HCT116 (cell line): Measurements from ENCODE around the gene PIGN. TPM values are rescaled to one million over a fixed set of nuclear protein-coding genes. Genes with fewer than 3 reads are reported as not detected.

ENCODE experiments used
- ATAC-seq: fragments of 200-7000 bp; cut with Tn5 transposase; 2 replicates; pipeline ENCODE4 v1.9.1; 2020; ENCODE audit warnings: mild to moderate bottlenecking, moderate library complexity
- BruUV-seq: library from RNA; stranded (reverse); fragments of 400-500 nt; replicated peaks from 2 replicates; lab custom pipeline; 2021; lab: Mats Ljungman, UMichigan
- CTCF ChIA-PET: fragments of 300-600 bp; sonication (Branson Sonifier 250); formaldehyde crosslinking; loops from one replicate; lab custom pipeline; 2021; ENCODE audit warnings: antibody characterized with exemption; lab: Charles Lee
- POLR2A ChIA-PET: fragments of 300-600, 350-600 bp; sonication (Branson Sonifier 250); formaldehyde crosslinking; loops from one replicate; lab custom pipeline; 2021; ENCODE audit warnings: antibody characterized with exemption; lab: Charles Lee
- RAD21 ChIA-PET, 2 experiments: fragments of 300-600 bp; sonication (Branson Sonifier 250); formaldehyde crosslinking; loops; one replicate each; lab custom pipeline; 2023; ENCODE audit warnings: low total read pairs in 2 of 2; ENCODE audit not compliant: uncharacterized antibody in 2 of 2, unreplicated experiment in 2 of 2, low non-redundant PET in 1 of 2; lab: Charles Lee
- DNase-seq: peaks from one replicate; pipeline ENCODE4 v3.0.0-alpha.2; 2010; ENCODE audit warnings: low read depth, low spot score
- H2AFZ ChIP-seq: fragments of 200-600 bp; shearing (Covaris generic), sonication (generic); 2 replicates; pipeline ENCODE4 v1.6.1; 2017; ENCODE audit warnings: low read depth, mixed run types, mixed read lengths, antibody characterized with exemption, low read length; ENCODE audit not compliant: poor library complexity, severe bottlenecking
- H3K27ac ChIP-seq: 2 replicates; pipeline ENCODE4 v1.5.1; 2012; ENCODE audit warnings: low read depth, low read length
- H3K27me3 ChIP-seq: fragments of 200-600 bp; sonication (generic); 2 replicates; pipeline ENCODE4 v1.6.1; 2016; ENCODE audit warnings: mixed run types, low read length, mixed read lengths; ENCODE audit not compliant: insufficient read depth
- H3K36me3 ChIP-seq, 2 experiments: fragments of 200-500 bp in 1 of 2; fragments of 200-600 bp in 1 of 2; sonication (Bioruptor generic) in 1 of 2; sonication (generic) in 1 of 2; 2 replicates each; pipeline versions ENCODE4 v1.5.1 to v1.6.1; 2014 to 2016; ENCODE audit warnings: low read length in 2 of 2, inconsistent platforms in 1 of 2, mixed read lengths in 1 of 2, mixed run types in 1 of 2; ENCODE audit not compliant: insufficient read depth in 2 of 2, control insufficient read depth in 1 of 2
- H3K4me1 ChIP-seq, 2 experiments: fragments of 200-600 bp in 1 of 2; sonication (generic) in 1 of 2; 2 replicates each; pipeline versions ENCODE4 v1.5.1 to v1.6.1; 2012 to 2017; ENCODE audit warnings: low read length in 2 of 2, inconsistent platforms in 1 of 2, mild to moderate bottlenecking in 1 of 2, mixed read lengths in 1 of 2, mixed run types in 1 of 2, moderate library complexity in 1 of 2; ENCODE audit not compliant: insufficient read depth in 2 of 2, control insufficient read depth in 1 of 2
- H3K4me2 ChIP-seq: fragments of 200-600 bp; sonication (generic); 2 replicates; pipeline ENCODE4 v1.6.1; 2017; ENCODE audit warnings: mixed run types, low read length, mixed read lengths
- H3K4me3 ChIP-seq, 2 experiments: fragments of 200-600 bp in 1 of 2; sonication (generic) in 1 of 2; replicated peaks in 1 of 2; 2 replicates each; pipeline ENCODE4 v1.5.1; 2011 to 2016; ENCODE audit warnings: low read length in 2 of 2, control low read depth in 1 of 2, low read depth in 1 of 2, mild to moderate bottlenecking in 1 of 2, mixed read lengths in 1 of 2, mixed run types in 1 of 2
- H3K79me2 ChIP-seq: fragments of 200-600 bp; sonication (generic); 2 replicates; pipeline ENCODE4 v1.6.1; 2017; ENCODE audit warnings: mild to moderate bottlenecking, mixed run types, low read length, moderate library complexity, mixed read lengths; ENCODE audit not compliant: insufficient read depth
- H3K9ac ChIP-seq: fragments of 200-600 bp; sonication (generic); 2 replicates; pipeline ENCODE4 v1.6.1; 2016; ENCODE audit warnings: low read length, mixed read lengths
- H3K9me2 ChIP-seq: fragments of 200-600 bp; sonication (generic), shearing (Covaris generic); 2 replicates; pipeline ENCODE4 v1.6.1; 2017; ENCODE audit warnings: mixed run types, mild to moderate bottlenecking, moderate library complexity; ENCODE audit not compliant: insufficient read depth
- H3K9me3 ChIP-seq, 2 experiments: fragments of 200-500 bp in 1 of 2; fragments of 200-600 bp in 1 of 2; sonication (Bioruptor generic) in 1 of 2; sonication (generic) in 1 of 2; 2 replicates each; pipeline ENCODE4 v1.6.1; 2014 to 2017; ENCODE audit warnings: low read length in 2 of 2, mixed read lengths in 2 of 2, inconsistent platforms in 1 of 2, low read depth in 1 of 2, mild to moderate bottlenecking in 1 of 2, mixed run types in 1 of 2, moderate library complexity in 1 of 2; ENCODE audit not compliant: control insufficient read depth in 1 of 2, insufficient read depth in 1 of 2
- H4K20me1 ChIP-seq: fragments of 200-600 bp; sonication (generic), shearing (Covaris generic); 2 replicates; pipeline ENCODE4 v1.6.1; 2017; ENCODE audit warnings: mixed run types, mild to moderate bottlenecking, moderate library complexity; ENCODE audit not compliant: insufficient read depth
- ATF3 ChIP-seq: IDR thresholded peaks from 2 replicates; pipeline ENCODE4 v1.6.1; 2012
- CTCF ChIP-seq, 3 experiments: fragments of 200-600 bp in 1 of 3; sonication (generic) in 1 of 3; IDR thresholded peaks in 2 of 3; conservative IDR thresholded peaks in 1 of 3; 2 replicates each; pipeline ENCODE4 v1.5.1; 2012 to 2017; ENCODE audit warnings: low read depth in 2 of 3, low read length in 2 of 3, antibody characterized with exemption in 1 of 3, borderline replicate concordance in 1 of 3, control low read depth in 1 of 3, mild to moderate bottlenecking in 1 of 3, mixed read lengths in 1 of 3, mixed run types in 1 of 3, moderate library complexity in 1 of 3; ENCODE audit not compliant: insufficient read depth in 1 of 3
- EGR1 ChIP-seq: IDR thresholded peaks from 2 replicates; pipeline ENCODE4 v1.6.1; 2012; ENCODE audit warnings: low read depth
- ELF1 ChIP-seq: IDR thresholded peaks from 2 replicates; pipeline ENCODE4 v1.6.1; 2012; ENCODE audit warnings: low read depth, borderline replicate concordance
- EZH2 ChIP-seq: fragments of 200-600 bp; sonication (generic); IDR thresholded peaks from 2 replicates; pipeline ENCODE4 v1.6.1; 2017; ENCODE audit warnings: antibody characterized with exemption, mixed run types
- EZH2phosphoT487 ChIP-seq: fragments of 200-600 bp; IDR thresholded peaks from 2 replicates; pipeline ENCODE4 v1.6.1; 2018; ENCODE audit warnings: antibody characterized with exemption, borderline replicate concordance
- JUND ChIP-seq: IDR thresholded peaks from 2 replicates; pipeline ENCODE4 v1.6.1; 2012
- POLR2A ChIP-seq: IDR thresholded peaks from 2 replicates; pipeline ENCODE4 v1.7.0; 2011; ENCODE audit warnings: borderline replicate concordance; ENCODE audit not compliant: insufficient read depth, insufficient read length; ENCODE audit errors: extremely low read depth
- POLR2AphosphoS5 ChIP-seq: IDR thresholded peaks from 2 replicates; pipeline ENCODE4 v1.6.1; 2011; ENCODE audit warnings: mild to moderate bottlenecking, low read depth, low read length, moderate library complexity
- RAD21 ChIP-seq: IDR thresholded peaks from 2 replicates; pipeline ENCODE4 v1.6.1; 2012; ENCODE audit warnings: low read depth, mild to moderate bottlenecking
- REST ChIP-seq: IDR thresholded peaks from 2 replicates; pipeline ENCODE4 v1.6.1; 2012; ENCODE audit warnings: low read depth
- SIN3A ChIP-seq: IDR thresholded peaks from 2 replicates; pipeline ENCODE4 v1.6.1; 2012; ENCODE audit warnings: low read depth
- SP1 ChIP-seq: IDR thresholded peaks from 2 replicates; pipeline ENCODE4 v1.6.1; 2012; ENCODE audit warnings: low read depth
- TCF7L2 ChIP-seq: IDR thresholded peaks from 2 replicates; pipeline ENCODE4 v1.7.0; 2011; ENCODE audit warnings: borderline replicate concordance, inconsistent platforms; ENCODE audit not compliant: insufficient read depth, insufficient read length; ENCODE audit errors: extremely low read depth
- YY1 ChIP-seq: IDR thresholded peaks from 2 replicates; pipeline ENCODE4 v1.6.1; 2011; ENCODE audit warnings: low read length, low read depth, moderate library complexity, mild to moderate bottlenecking; ENCODE audit not compliant: insufficient replicate concordance; ENCODE audit errors: extremely low read depth
- ZBTB33 ChIP-seq: IDR thresholded peaks from 2 replicates; pipeline ENCODE4 v1.6.1; 2011; ENCODE audit warnings: mild to moderate bottlenecking, low read length, moderate library complexity; ENCODE audit not compliant: insufficient replicate concordance; ENCODE audit errors: extremely low read depth
- ZFX ChIP-seq: fragments of 450-650 bp; IDR thresholded peaks from 2 replicates; pipeline ENCODE4 v1.6.1; 2017
- ZNF274 ChIP-seq: fragments of 200-500 bp; sonication (Bioruptor generic); IDR thresholded peaks from 2 replicates; pipeline ENCODE4 v1.6.1; 2014; ENCODE audit warnings: mild to moderate bottlenecking, low read depth, low read length, inconsistent platforms
- intact Hi-C: fragments of 100-400 bp; cut with micrococcal nuclease; formaldehyde crosslinking; loops from 2 replicates; pipeline ENCODE4 v1.10.0; 2022
- total RNA-seq: library from RNA; stranded (reverse); gene quantifications from one replicate; pipeline ENCODE4 v1.2.1, GENCODE V29; 2021; ENCODE audit not compliant: unreplicated experiment

Gene PIGN
- total RNA-seq, 1 experiment from 2014 or later: 12.2 TPM

GRCh38 chr18:61993831-61994230 lies 193.0 kb downstream of the PIGN start:
- intact Hi-C loops: no loop called here
- Histone ChIP-seq H3K9me3 (no peaks in the 10 kb centered on the region), H3K36me3 (no peaks in the 10 kb centered on the region), H3K9me2 (no peaks in the 10 kb centered on the region), H3K4me1 (peaks cover 0 to 15% of the 10 kb centered on the region in 2 experiments; a peak in 3 of 4 replicates), H4K20me1 (no peaks in the 10 kb centered on the region), H3K27ac (no peak overlapping the region), H3K9ac (no peak overlapping the region), H2AFZ (no peak overlapping the region), H3K27me3 (no peaks in the 10 kb centered on the region), H3K4me2 (no peak overlapping the region), H3K4me3 (no peak overlapping the region), H3K79me2 (no peaks in the 10 kb centered on the region)
- ChIA-PET RAD21 (no interaction called here), CTCF (no interaction called here), POLR2A (no interaction called here)
- TF ChIP-seq ZNF274: no peak
- no peak for TF ChIP-seq EZH2phosphoT487
- TF ChIP-seq YY1: no peak
- no peak for TF ChIP-seq CTCF (IDR thresholded peaks at IDR 0.05 in 2 of 3, conservative IDR thresholded peaks at IDR 0.05 in 1 of 3; ENCODE audit: borderline replicate concordance in 1 of 3, insufficient read depth in 1 of 3, low read depth in 2 of 3, low read length in 2 of 3)
- TF ChIP-seq SP1: no peak
- TF ChIP-seq ZFX: no peak
- TF ChIP-seq EGR1: no peak
- no peak for TF ChIP-seq ATF3
- TF ChIP-seq POLR2A: no peak
- TF ChIP-seq TCF7L2: no peak
- TF ChIP-seq REST: no peak
- no peak for TF ChIP-seq RAD21
- no peak for TF ChIP-seq JUND
- TF ChIP-seq EZH2: no peak
- no peak for TF ChIP-seq ELF1
- TF ChIP-seq SIN3A: no peak
- TF ChIP-seq POLR2AphosphoS5: no peak
- TF ChIP-seq ZBTB33: no peak
- ATAC-seq (no peak), DNase-seq (no peak)
- no TSS peak for BruUV-seq
